HFFc6 (cell line): ENCODE data around the gene SLC30A9. TPM values are rescaled to one million over a fixed set of nuclear protein-coding genes. Genes with fewer than 3 reads are reported as not detected.
A peak's percentile ranks its signal among the peaks of the same experiment; 100 is the strongest.

Experiments
- DNase-seq: peaks from one replicate; pipeline ENCODE4 v3.0.0-alpha.2; 2018
- H3K27ac Mint-ChIP-seq: 2 replicates; pipeline ENCODE4 v1.8.0; 2020; ENCODE audit warnings: mild to moderate bottlenecking, mixed read lengths
- H3K27me3 Mint-ChIP-seq: 2 replicates; pipeline ENCODE4 v1.8.0; 2021; ENCODE audit warnings: mild to moderate bottlenecking, moderate library complexity, mixed read lengths; ENCODE audit not compliant: insufficient read depth
- H3K36me3 Mint-ChIP-seq: 2 replicates; pipeline ENCODE4 v1.8.0; 2021; ENCODE audit warnings: low read depth, mixed read lengths
- H3K4me1 Mint-ChIP-seq: 2 replicates; pipeline ENCODE4 v1.8.0; 2020; ENCODE audit warnings: low read depth, mixed read lengths
- H3K4me3 Mint-ChIP-seq: 2 replicates; pipeline ENCODE4 v1.8.0; 2020; ENCODE audit warnings: mild to moderate bottlenecking, moderate library complexity, mixed read lengths
- H3K9me3 Mint-ChIP-seq: 2 replicates; pipeline ENCODE4 v1.8.0; 2020; ENCODE audit warnings: mild to moderate bottlenecking, mixed read lengths
- CTCF ChIP-seq: fragments of 200-600 bp; sonication (generic); IDR thresholded peaks from 2 replicates; pipeline ENCODE4 v1.5.0; 2021; ENCODE audit warnings: antibody characterized with exemption, mild to moderate bottlenecking
- total RNA-seq, 6 experiments: library from RNA; stranded (reverse); fragmentation: NEBNext Ultra II Directional; extraction: Animal tissue kit (Norgen Biotek cat#: 25700); gene quantifications; 2 replicates in 1 of 6; 3 replicates in 5 of 6; pipeline ENCODE4 v1.2.3, GENCODE V29; 2021

The SLC30A9 gene
- total RNA-seq, 6 experiments from 2014 or later, result 69.9 to 73.3 (median 70.3) TPM

GRCh38 chr4:42078184-42078801, 88.0 kb downstream of the SLC30A9 start:
- H3K4me3 Mint-ChIP-seq, result no peak overlapping the region
- DNase-seq, result no peak
- H3K9me3 Mint-ChIP-seq, result no peaks in the 10 kb centered on the region
- no peaks in the 10 kb centered on the region for H3K27me3 Mint-ChIP-seq
- peaks cover 10% of the 10 kb centered on the region for H3K36me3 Mint-ChIP-seq
- no peak for TF ChIP-seq CTCF
- H3K4me1 Mint-ChIP-seq, result no peaks in the 10 kb centered on the region
- no peak overlapping the region for H3K27ac Mint-ChIP-seq

- Mint-ChIP-seq H3K4me1 (no peaks in the 10 kb centered on the region), H3K27ac (no peak overlapping the region), H3K4me3 (no peak overlapping the region), H3K9me3 (no peaks in the 10 kb centered on the region), H3K36me3 (peaks cover 10% of the 10 kb centered on the region), H3K27me3 (no peaks in the 10 kb centered on the region)
- no peak for TF ChIP-seq CTCF
- no peak for DNase-seq
Measured at GRCh38 chr4:42080306-42080705, 90.0 kb downstream of the SLC30A9 start.

- Mint-ChIP-seq H3K4me3 (no peak overlapping the region), H3K9me3 (no peaks in the 10 kb centered on the region), H3K36me3 (peaks cover 21% of the 10 kb centered on the region), H3K4me1 (no peaks in the 10 kb centered on the region), H3K27ac (no peak overlapping the region), H3K27me3 (no peaks in the 10 kb centered on the region; the same call in 1 of the 2 replicates)
- DNase-seq, result no peak
- TF ChIP-seq CTCF, result no peak
Measured at GRCh38 chr4:42083816-42084215, 93.5 kb downstream of the SLC30A9 start.

GRCh38 chr4:42088386-42088785, 98.1 kb downstream of the SLC30A9 start:
- H3K4me1 Mint-ChIP-seq, result no peaks in the 10 kb centered on the region
- H3K27ac Mint-ChIP-seq, result no peak overlapping the region

GRCh38 chr4:42101446-42101975, 111.2 kb downstream of the SLC30A9 start:
- no peak overlapping the region for H3K4me3 Mint-ChIP-seq
- no peaks in the 10 kb centered on the region for H3K9me3 Mint-ChIP-seq

More at GRCh38 chr4:42088386-42088785, 98.1 kb downstream of the SLC30A9 start:
- H3K4me3 Mint-ChIP-seq, result no peak overlapping the region
- no peak for DNase-seq
- no peak for TF ChIP-seq CTCF
- no peaks in the 10 kb centered on the region for H3K9me3 Mint-ChIP-seq
- peaks cover 26% of the 10 kb centered on the region for H3K36me3 Mint-ChIP-seq
- H3K27me3 Mint-ChIP-seq, result peaks cover 2% of the 10 kb centered on the region

More at GRCh38 chr4:42101446-42101975, 111.2 kb downstream of the SLC30A9 start:
- no peaks in the 10 kb centered on the region for H3K36me3 Mint-ChIP-seq
- TF ChIP-seq CTCF, result no peak
- H3K27me3 Mint-ChIP-seq, result no peaks in the 10 kb centered on the region; the same call in 1 of the 2 replicates
- peak; percentile 54 for DNase-seq
- peaks cover 17% of the 10 kb centered on the region for H3K4me1 Mint-ChIP-seq
- H3K27ac Mint-ChIP-seq, result no peak overlapping the region
